Hepatocyte (in vitro differentiated cells): ENCODE measurements around the gene SLC20A1.

Source experiments
- CTCF ChIP-seq: fragments of 200-600 bp; sonication (generic); IDR thresholded peaks from 2 replicates; pipeline ENCODE4 v1.5.1; 2016; ENCODE audit warnings: antibody characterized with exemption, mild to moderate bottlenecking; ENCODE audit not compliant: poor library complexity
- EZH2phosphoT487 ChIP-seq: fragments of 200-600 bp; sonication (generic); IDR thresholded peaks from one replicate; pipeline ENCODE4 v1.6.1; 2018; ENCODE audit warnings: antibody characterized with exemption, mild to moderate bottlenecking, low read depth, moderate library complexity; ENCODE audit not compliant: unreplicated experiment, severe bottlenecking

GRCh38 chr2:112682101-112682500 lies 36.4 kb downstream of the SLC20A1 start:
- no peak for TF ChIP-seq CTCF
- no peak for TF ChIP-seq EZH2phosphoT487
